ENCODE results near the gene AQP2.

AQP2 gene

DNA sequence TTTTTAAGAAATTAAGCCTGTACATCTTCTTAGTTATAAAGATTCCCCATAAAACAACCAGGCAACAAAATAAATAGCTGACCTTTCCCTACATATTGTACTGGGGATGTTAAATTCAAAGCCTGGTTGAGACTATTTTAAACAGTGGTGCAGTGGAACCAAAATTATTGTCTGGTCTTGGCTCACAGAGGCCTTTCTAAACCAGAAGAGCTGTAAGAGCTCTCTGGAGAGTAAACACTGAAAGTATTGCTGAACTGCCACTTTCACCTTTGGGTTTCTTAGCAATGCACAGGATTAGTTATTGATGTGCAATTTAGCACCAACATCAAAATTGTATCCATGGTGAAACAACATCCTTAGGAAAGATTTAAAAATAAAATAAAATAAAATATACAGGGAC lies 54.2 kb downstream of the AQP2 start:
- DNase-seq = no peak

DNA sequence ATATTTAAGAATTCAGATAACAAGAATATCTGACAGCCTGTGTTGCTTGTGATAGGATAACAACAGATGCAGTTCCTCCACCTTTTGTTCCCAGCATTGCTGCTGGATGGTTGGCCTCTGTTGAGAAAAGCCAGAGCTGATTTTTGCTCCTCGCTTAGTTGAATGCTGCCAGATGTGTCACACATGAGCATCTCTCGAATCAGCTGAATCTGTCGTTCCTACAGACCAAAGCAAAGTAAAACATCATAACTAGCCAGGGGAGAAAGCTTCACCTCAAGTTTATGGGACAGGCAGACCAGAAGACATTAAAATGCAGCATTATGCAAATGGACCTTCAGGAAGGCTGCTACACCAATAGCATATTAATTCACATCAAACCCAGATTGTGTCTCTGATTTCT lies 54.6 kb downstream of the AQP2 start:
- DNase-seq = no peak

GRCh38 chr12:50006280-50006679 lies 55.7 kb downstream of the AQP2 start:
- DNase-seq = no peak

- no peak for DNase-seq
Observed at GRCh38 chr12:50006754-50007442, 56.4 kb downstream of the AQP2 start.

All from stimulated activated CD4-positive, alpha-beta T cell treated with anti-CD3 and anti-CD28 coated beads, Interleukin-4, amount 100 ng/mL, for 4 hours (primary cell).